ENCODE measurements around the gene MLYCD.
"Not testable (repeated sequence)": the region's sequence is repeated elsewhere in the genome, so short reads cannot be mapped to it uniquely, and the experiment has no call there.

MLYCD gene

DNA sequence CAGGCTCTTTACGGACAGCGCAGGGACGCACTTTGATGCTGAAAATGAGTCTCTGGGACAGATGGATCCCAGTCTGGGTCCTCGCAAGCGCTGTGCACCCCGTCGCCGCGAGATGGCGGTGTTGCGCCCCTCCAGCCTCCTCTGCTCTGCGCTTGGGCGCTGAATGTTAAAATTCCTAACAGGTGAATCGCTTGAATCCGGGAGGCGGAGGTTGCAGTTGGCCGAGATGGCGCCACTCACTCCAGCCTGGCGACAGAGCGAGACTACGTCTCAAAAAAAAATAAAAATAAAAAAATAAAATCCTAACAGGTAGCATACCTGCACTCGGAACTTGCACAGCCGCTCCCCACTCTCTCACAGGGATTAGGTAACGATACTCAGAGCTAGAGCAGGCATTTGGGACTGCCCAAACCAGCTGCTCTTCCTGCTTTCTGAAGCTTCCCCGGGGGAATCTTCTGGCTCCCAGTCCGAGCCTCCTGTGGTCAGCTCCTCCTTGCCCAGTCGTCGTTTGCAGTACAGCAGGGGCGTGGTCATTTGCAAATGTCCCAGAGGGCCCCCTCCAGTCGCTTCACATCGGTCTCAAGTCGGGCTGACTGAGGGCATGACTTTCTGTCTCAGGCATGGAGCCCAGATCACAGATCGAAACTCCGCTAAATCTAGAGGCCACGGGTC, 27.9 kb downstream of the MLYCD start:
- ATAC-seq, result peak; percentile 61 to 68

DNA sequence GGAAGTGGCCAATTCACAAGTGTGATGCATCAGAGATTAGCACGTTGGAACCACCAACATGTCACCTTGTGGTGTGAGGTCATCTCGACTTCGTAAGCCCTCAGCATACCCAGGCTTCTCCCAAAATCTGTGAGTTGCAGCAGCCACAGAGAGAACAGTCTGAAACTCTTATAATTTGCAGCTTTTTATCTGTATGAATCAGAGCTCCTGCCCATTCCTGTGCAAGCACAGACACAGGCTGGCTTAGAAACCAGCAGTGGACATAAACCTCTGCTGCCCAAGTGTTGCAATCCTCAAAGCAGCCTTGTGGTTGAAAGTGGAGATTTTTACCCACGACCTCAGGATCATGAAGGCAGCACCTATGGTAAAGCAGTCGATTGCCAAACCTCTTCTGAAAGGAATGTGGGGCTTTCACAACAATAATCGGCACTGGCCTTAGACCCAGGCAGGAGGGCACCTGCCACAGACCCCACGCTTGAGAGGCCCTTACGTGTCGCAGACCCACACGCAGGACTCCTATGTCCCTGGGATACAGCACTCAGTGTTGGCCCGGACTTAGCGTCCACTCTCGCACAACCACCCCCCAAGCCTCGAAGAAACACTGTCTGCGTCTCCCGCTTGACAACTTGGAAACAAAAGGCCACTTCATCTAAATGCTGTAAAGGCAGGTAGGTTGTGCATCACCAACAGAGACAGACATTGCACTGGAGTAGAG, 29.6 kb downstream of the MLYCD start:
- ATAC-seq, result no peak

DNA sequence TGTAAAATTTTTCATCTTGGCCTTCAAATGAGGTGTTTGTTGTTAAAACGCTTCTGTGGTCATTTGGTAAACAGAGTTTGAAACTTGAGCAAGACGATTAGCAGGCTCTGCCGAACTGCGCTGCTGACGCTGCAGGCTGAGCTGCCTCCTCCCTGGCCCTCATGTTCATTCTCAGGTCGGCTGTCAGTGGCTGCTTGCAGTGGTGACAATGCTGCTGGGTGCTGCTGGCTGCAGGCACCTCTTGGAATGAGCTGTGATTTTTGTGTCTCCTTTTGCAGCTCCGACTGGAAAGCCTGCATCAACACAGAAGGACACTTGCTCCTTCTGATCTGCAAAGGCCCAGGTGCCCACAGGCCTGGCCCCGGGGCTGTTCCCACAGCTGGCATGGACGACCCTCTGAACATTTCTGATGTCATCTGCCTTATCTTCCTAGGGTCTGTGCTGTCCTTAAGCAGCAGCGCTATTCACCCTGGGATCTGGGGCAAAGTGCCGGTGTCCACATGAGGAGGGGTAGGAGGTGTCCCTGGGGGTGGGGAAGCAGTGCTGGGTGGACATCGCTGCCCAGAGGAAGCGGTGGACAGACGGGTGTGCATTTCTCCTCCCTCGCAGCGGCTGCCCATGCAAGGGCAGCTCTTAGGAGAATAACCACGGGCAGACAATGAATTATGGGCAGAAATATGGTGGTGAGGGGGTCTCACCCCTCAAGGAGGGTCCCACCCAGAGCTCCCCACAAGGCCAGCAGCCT, 31.1 kb downstream of the MLYCD start:
- no peak for ATAC-seq

DNA sequence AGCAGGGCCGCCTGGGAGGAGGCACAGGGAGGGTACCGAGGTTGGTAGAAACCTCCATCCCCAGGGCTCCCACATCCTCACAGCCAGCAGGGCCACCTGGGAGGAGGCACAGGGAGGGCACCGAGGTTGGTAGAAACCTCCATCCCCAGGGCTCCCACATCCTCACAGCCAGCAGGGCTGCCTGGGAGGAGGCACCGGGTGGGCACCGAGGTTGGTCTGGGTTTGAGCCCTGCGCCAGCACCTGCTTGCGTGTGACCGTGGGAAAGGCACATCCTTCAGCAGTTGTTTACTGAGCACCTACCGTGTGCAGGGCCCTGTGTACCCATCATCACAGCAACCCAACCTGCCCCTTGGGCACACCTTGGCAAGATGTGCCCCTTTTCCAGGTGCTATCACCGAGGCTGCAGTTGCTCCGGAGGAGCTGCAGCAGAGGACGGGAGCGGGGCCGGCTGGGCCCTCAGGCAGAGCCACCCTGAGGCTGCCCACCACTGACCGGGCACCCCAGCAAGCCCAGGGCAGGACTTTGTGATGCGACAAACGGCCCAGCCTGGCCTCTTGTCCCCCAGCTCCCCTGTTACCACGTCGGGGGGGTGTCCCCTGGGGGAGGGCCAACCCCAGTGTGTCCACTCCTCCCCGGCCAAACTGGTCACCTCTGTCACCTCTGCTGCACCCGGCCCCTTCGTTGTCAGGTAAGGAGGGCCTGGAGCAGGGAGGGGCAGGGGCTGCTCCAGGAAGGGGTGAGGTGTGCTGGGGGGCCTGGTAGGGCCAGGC, 32.0 kb downstream of the MLYCD start:
- ATAC-seq, result no peak

DNA sequence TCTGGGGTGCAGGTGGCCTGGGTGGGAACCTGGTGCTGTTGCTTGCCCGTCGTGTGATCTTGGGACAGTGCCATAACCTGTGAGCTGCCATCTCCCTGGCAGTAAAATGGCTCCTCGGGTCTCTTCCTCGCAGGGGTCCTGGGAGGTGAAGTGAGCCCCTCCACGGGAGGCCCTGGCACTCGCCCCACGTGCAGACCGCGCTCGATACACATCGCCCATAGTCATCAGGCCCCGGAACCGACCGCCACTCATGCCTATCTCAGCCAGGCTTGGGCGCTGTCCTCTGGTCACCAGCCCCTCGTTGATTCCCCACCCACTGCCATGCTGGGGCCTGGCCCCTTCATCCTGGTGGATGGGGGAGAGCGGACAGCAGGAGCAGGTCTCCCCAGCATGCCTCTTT, 32.6 kb downstream of the MLYCD start:
- ATAC-seq, result no peak

- no peak for ATAC-seq
Measured at GRCh38 chr16:83932304-83932703, 33.4 kb downstream of the MLYCD start.

GRCh38 chr16:83932955-83933673, 34.2 kb downstream of the MLYCD start:
- no peak for ATAC-seq

- ATAC-seq, result no peak
Measured at GRCh38 chr16:83933885-83934683, 35.2 kb downstream of the MLYCD start.

- no peak for ATAC-seq
Measured at GRCh38 chr16:83934684-83934977, 35.7 kb downstream of the MLYCD start.

GRCh38 chr16:83935005-83935857, 36.3 kb downstream of the MLYCD start:
- no peak for ATAC-seq

- no peak for ATAC-seq
Measured at GRCh38 chr16:83935858-83936255, 36.9 kb downstream of the MLYCD start.

DNA sequence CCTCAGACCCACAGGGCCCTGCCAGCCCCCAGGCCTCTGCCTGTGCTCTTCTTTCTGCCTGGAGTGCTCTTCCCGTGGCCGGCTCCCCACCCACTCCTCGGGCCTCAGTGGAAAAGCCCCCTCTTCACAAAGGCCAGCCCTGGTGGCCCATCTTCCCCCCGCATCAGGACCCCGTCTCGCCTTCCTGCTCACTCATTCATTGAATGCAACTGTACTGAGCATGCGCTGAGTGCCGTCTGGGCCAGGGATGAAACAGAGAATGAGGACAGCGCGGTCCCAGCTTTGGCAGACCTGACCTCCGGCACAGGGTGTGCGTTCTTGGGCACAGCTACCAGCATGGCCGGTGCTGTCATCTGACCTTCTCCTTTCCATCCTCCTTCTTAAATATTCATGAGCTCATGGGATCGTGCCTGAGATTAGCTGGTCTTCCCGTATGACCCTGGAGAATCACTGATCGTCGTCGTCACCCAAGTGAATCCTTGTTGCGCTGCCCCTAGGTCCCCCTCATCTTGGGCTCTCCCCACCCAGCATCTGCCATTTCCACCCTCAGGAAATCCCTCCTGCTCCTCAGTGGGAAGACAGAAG, 37.8 kb downstream of the MLYCD start:
- no peak for ATAC-seq

GRCh38 chr16:83937267-83937666, 38.4 kb downstream of the MLYCD start:
- no peak for ATAC-seq

- ATAC-seq, result no peak
Measured at GRCh38 chr16:83937922-83938885, 39.3 kb downstream of the MLYCD start.

DNA sequence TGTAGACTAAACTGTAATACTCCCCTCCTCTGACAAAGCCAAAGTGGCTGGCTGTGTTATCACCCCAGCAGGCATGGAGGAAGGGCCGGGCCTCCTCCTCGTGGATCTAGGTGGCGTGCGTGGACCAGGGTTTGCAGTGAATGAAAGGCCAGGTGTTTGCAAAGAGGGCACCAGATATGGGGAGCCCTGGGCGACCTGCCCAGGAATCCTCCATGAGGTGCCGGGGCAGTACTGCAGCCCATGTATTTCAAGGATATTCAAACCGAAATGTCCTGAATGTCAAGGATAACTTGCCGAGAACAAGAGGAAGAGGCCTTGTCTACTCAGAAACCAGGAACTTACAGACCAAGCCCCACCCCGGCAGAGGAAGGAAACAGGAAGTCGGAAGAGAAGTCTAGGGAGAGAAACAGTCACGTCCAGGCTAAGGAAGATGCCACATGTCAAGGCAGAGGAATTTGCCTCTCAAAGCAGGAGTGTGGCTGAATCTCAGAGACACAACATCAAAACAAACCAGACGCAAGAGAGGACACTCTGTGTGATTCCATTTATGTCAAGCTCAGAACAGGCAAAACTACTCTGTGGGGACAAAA, 40.4 kb downstream of the MLYCD start:
- ATAC-seq, result no peak

DNA sequence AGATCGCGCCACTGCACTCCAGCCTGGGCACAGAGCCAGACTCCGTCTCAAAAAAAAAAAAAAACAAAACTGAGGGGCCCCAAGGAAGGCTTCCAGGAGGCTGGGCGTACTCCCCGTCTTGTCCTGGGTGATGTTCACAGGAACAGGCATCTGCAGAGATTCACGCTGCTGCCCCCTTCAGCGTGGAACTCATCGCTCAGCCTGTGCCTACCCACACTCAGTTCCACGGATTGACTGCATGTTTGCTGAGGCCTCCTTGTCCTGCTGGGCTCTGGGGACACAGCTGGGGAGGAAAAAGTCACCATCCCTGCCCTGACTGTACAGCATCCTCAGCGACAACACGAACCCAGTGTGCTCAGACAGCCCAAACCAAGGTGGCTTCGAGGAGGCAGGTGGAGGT, 41.2 kb downstream of the MLYCD start:
- no peak for ATAC-seq

GRCh38 chr16:83940630-83941378, 41.9 kb downstream of the MLYCD start:
- ATAC-seq, result no peak

DNA sequence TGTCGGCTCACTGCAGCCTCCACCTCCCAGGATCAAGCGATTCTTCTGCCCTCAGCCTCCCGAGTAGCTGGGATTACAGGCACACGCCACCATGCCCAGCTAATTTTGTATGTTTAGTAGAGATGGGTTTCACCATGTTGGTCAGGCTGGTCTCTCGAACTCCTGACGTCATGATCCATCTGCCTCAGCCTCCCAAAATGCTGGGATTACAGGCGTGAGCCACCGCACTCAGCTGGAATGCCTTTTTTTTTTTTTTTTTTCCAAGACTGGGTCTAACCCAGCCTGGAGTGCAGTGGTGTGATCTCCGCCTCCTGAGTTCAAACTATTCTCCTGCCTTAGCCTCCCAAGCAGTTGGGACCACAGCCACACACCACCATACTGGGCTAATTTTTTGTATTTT, 42.6 kb downstream of the MLYCD start:
- ATAC-seq, result not testable (repeated sequence)
